HG03280 (cell line): ENCODE measurements around the gene LYRM4.
"Not testable (repeated sequence)": the region's sequence is repeated elsewhere in the genome, so short reads cannot be mapped to it uniquely, and the experiment has no call there.

Experiments
- ATAC-seq: cut with Tn5 transposase; IDR thresholded peaks from one replicate; pipeline ENCODE4 v1.9.1; 2021; ENCODE audit warnings: mild to moderate bottlenecking, moderate library complexity; ENCODE audit not compliant: unreplicated experiment

Gene LYRM4

GRCh38 chr6:5125152-5126006 is 135.4 kb downstream of the LYRM4 start:
- ATAC-seq, result no peak

- no peak for ATAC-seq
Observed at GRCh38 chr6:5124526-5124925, 136.2 kb downstream of the LYRM4 start.

GRCh38 chr6:5123296-5124143 is 137.2 kb downstream of the LYRM4 start:
- ATAC-seq, result no peak

GRCh38 chr6:5122504-5123112 is 138.1 kb downstream of the LYRM4 start:
- no peak for ATAC-seq

- ATAC-seq, result no peak
Observed at GRCh38 chr6:5121956-5122355, 138.8 kb downstream of the LYRM4 start.

GRCh38 chr6:5121479-5121878 is 139.3 kb downstream of the LYRM4 start:
- ATAC-seq, result no peak

GRCh38 chr6:5120543-5120942 is 140.2 kb downstream of the LYRM4 start:
- ATAC-seq, result not testable (repeated sequence)

GRCh38 chr6:5120011-5120410 is 140.7 kb downstream of the LYRM4 start:
- no peak for ATAC-seq

- no peak for ATAC-seq
Observed at GRCh38 chr6:5119090-5119951, 141.4 kb downstream of the LYRM4 start.

- ATAC-seq, result no peak
Observed at GRCh38 chr6:5116243-5116991, 144.3 kb downstream of the LYRM4 start.

GRCh38 chr6:5115168-5115567 is 145.6 kb downstream of the LYRM4 start:
- ATAC-seq, result no peak

- no peak for ATAC-seq
Observed at GRCh38 chr6:5113096-5113495, 147.7 kb downstream of the LYRM4 start.

GRCh38 chr6:5112066-5112799 is 148.5 kb downstream of the LYRM4 start:
- no peak for ATAC-seq

GRCh38 chr6:5111626-5112025 is 149.1 kb downstream of the LYRM4 start:
- no peak for ATAC-seq

GRCh38 chr6:5110246-5110645 is 150.5 kb downstream of the LYRM4 start:
- no peak for ATAC-seq

GRCh38 chr6:5109436-5109835 is 151.3 kb downstream of the LYRM4 start:
- ATAC-seq, result no peak

GRCh38 chr6:5108536-5109150 is 152.1 kb downstream of the LYRM4 start:
- no peak for ATAC-seq

GRCh38 chr6:5108068-5108467 is 152.7 kb downstream of the LYRM4 start:
- ATAC-seq, result no peak

GRCh38 chr6:5107341-5107740 is 153.4 kb downstream of the LYRM4 start:
- ATAC-seq, result no peak
